NCI-H187 treated with DMSO at 0.1 percent for 48 hours (cell line): Measurements from ENCODE around the gene ZDHHC22.
A peak's percentile ranks its signal among the peaks of the same experiment; 100 is the strongest.

ENCODE experiments used
- DNase-seq: peaks from one replicate; lab custom pipeline; 2025; lab: John Stamatoyannopoulos, UW

ZDHHC22 gene

GRCh38 chr14:77103475-77103874 is 38.1 kb downstream of the ZDHHC22 start:
- no peak for DNase-seq

GRCh38 chr14:77102154-77102553 is 39.4 kb downstream of the ZDHHC22 start:
- no peak for DNase-seq

DNA sequence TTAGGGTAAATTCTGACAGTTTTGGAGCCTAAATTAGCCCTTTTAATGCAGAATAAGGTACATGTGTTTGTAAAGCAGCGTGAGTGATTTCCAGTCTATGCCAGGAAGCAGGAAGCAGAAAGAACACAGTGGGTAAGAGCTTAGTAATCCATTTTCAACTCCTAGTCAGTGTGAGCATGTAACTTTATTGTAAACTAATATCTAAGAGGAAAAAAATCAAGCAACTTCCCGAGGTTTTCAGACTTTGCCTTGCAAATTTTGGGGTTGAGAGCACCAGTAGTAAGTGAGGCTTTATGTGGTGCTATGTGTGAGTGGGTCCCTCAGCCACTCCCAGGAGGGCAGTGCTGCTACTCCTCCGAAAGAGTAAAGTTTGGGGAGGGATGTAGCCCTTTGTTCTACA is 40.6 kb downstream of the ZDHHC22 start:
- DNase-seq: no peak

DNA sequence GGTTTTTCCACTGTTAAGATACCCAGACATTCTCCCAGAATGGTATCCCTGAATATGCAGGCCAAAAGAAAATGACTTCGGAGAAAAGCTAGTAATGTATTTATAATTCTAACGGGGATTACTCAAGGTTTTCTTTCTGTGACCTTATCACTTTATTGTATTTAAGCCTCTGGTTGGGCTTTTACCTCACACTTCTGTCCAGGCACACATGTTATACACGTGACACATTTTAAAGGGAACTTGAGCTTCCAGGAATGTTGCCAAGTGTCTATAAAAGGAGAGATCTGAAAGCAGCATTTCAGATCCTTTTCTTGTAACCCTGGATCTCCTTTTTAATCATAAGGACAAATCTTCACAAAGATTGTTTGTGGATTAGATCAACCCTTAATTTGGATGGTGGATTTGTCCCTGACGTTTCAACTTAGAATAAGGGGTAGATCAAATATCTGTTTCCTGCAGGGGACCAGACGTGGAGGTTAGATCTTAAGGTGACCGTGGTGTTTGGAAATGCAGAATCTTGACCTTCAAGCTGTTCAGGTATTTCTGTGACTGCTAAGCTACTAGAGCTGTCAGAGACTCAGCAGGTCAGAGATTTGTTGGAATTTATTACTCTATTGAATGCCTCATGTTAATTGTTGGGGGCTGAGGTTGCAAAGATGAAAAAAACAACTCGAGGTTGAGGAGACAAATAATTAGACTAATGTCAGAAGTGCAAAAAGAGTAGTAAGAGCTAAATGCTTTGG is 42.0 kb downstream of the ZDHHC22 start:
- no peak for DNase-seq

DNA sequence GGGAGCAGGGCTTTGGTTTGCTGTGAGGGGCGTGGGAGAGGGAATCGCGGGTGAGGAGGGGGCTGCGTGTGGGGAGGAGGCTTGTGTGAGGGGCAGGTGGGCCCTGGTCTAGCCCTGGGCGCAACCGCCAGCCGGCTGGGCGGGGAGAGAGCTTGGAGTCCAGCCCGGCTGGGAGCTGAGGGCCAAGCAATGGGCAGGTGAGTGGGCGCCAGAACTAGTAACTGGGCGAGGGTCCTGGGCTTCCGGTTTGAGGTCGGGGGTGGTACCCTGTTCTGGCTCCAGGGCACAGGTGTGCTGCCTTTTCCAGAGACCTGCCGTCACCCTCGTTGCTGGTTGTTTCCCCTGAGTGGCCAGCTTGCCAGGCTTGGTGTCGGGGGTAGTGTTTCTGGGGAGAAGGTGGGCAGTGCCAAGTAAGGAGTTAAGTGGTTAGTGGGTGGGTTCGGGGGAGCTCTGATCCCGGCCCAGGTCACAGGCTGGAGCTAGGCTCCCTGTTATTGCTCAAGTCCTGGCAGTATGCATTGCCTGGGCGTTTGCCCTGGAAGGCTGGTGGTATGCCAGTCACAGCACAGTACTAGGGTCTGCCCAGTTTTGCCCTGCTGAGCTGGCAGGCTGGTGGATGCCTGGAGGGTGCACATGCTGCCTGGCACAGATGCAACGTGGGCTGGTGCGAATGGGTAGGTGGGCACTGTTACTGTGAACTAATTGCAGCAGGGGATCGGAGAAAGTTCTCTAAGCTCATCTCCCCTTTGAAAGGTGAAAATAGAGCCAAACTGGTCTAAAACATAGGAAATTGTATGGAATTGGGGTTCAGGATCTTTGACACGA is 42.9 kb downstream of the ZDHHC22 start:
- no peak for DNase-seq

GRCh38 chr14:77097700-77098528 is 43.7 kb downstream of the ZDHHC22 start, which contains the start of gene CIPC:
TSS of gene CIPC (plus strand) at chr14:77098258. CDS start at chr14:77105709, 7,451 bp downstream.
- peak; percentile 96 for DNase-seq

DNA sequence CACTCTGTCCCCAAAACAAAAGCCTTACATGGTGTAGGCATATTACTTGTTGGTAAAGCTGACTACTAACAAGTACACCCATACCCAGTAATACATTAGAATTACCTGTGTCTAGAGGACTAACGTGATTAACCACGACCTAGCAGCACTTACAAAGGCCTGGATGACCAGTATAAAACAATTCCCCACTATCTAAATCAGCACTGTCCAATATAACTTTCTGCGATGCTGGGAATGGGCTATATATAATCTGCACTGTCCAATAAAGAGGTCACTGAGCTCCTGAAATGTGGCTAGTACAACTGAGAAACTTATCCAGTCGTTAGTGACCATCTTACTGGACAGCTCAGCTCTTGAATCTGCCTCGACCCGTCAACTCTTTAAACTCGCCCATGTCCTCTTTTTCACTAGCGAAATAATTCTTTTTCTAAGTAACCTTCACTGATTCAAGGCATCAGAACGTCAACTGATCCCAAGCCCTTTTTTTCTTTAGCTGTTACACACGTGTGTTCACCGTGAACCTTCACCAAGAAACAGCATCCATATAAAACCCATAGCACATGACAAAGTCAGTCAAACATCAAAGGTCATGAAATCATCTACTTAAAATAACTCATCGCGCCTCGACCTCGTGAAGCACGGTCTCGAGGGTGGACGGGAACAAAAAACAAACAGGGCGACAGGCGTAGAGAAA is 44.4 kb downstream of the ZDHHC22 start:
- no peak for DNase-seq

DNA sequence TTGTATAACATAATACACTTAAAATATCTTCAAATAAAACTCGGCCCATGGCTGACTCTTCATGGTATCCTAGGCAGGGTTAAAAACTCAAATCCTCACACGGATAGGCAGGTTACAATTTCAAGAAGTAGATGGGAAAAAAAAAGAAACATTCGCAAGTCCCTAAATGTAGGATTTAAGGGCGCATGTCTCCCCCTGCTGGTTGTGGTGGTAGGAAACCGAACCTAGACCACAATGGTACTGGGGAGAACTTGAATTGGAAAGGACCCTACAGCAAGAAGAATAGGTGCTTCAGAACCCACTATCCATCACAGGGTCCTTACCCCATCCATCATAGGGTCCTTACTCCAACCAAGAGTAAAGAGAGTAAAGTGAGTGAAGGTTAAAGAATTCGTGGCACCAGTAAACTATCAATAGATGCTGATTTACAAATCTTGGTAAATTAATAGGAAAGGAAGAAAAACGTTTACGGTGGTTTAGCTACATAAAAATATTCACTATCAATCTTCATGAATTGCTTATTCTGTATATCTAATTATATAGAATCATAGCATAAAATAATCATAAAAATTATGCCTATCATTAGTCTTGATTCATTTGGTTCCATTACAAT is 46.8 kb downstream of the ZDHHC22 start:
- DNase-seq: peak; percentile 63

- DNase-seq: no peak
Observed at GRCh38 chr14:77092676-77093075, 48.9 kb downstream of the ZDHHC22 start.

DNA sequence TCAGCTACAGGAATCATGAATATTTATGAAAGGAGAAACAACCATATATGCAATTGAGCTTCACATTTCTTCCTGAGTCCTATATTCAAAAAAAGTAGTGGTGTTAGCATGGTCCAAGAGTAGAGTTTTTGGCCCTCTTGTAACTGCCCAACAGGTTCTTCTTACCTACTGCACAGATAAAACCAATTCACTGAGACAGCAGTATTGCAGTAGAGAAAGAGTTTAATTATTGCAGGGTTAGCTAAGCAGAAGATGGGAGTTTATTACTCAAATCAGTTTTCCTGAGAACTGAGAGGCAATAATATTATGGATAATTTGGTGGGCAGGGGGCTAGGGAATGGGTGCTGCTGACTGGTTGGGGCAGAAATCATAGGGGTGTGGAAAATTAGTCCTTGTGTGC is 50.1 kb downstream of the ZDHHC22 start:
- DNase-seq: no peak

DNA sequence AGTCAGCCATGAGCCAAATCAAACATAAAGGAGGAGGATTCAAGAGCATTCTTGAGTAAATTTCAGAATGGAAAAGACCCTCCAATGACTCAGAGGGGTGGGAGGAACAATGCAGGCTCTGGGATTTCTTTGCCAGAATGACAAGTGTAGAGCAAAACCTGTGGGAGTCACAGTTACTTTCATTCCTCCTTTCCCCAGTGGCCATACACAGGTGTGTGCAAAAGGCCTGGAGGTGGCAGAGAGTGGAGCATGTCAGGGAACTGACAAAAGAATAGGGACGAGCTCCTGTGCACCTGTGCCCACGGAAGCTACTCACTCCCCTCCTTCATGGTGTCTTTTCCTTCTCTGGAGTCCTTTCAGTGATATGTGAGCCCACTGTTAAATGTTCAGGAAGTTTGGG is 52.9 kb downstream of the ZDHHC22 start:
- DNase-seq: no peak

GRCh38 chr14:77088219-77088618 is 53.4 kb downstream of the ZDHHC22 start:
- DNase-seq: no peak

GRCh38 chr14:77087631-77088030 is 54.0 kb downstream of the ZDHHC22 start:
- DNase-seq: no peak

DNA sequence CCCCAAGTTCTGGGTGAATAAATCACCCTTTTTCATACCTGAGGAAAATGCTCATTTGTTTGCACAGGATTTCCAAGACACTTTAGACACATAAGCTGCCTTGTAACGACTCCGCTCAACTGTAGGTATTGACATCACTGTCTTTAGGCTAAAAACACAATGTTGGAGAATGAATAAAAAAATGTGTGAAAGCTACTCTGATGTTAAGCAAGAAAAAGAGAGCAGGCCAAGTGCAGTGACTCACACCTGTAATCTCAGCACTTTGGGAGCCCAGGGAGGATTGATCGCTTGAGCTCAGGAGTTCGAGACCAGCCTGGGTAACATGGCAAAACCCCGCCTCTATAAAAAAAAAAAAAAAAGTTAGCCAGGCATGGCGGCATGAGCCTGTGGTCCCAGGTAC is 54.6 kb downstream of the ZDHHC22 start:
- no peak for DNase-seq

GRCh38 chr14:77086017-77086727 is 55.4 kb downstream of the ZDHHC22 start:
- no peak for DNase-seq

- DNase-seq: no peak
Observed at GRCh38 chr14:77085538-77085937, 56.1 kb downstream of the ZDHHC22 start.

- DNase-seq: no peak
Observed at GRCh38 chr14:77084985-77085384, 56.6 kb downstream of the ZDHHC22 start.

GRCh38 chr14:77083082-77083481 is 58.5 kb downstream of the ZDHHC22 start:
- DNase-seq: no peak

DNA sequence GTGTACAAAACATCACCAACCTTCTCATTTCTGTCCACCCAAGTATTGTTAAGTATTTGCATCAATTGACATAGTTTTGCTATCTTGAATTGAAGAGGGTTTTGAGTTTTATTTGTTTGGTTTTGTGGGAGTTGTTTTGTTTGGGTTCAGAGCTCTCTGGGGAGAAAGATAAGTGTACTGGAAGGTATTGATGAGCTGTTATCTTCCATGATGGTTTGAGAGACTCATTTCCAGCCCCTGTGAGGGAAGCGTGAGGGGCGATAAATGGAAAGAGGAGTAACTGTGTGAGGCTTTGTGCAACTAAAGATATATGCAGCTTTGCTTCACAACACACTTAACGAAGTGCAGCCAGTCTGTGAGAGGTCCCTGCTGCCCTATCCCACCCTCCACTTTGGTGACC is 59.2 kb downstream of the ZDHHC22 start:
- DNase-seq: no peak
